ENCODE results near the gene SPAG16. TPM values are rescaled to one million over a fixed set of nuclear protein-coding genes. Genes with fewer than 3 reads are reported as not detected.

The SPAG16 gene
- total RNA-seq, 1 experiment from 2014 or later = 17.2 TPM

- POLR2A ChIA-PET (ENCODE audit: unreplicated experiment) = no interaction called here
- no peak overlapping the region for H3K27ac ChIP-seq (ENCODE audit: low read length)
- no peaks in the 10 kb centered on the region for H3K4me1 ChIP-seq (ENCODE audit: insufficient read depth, low read length)
- no peaks in the 10 kb centered on the region for H3K36me3 ChIP-seq (ENCODE audit: low read depth, low read length)
- no peaks in the 10 kb centered on the region for H3K79me2 ChIP-seq (ENCODE audit: low read length)
- no peaks in the 10 kb centered on the region for H3K9me3 ChIP-seq (ENCODE audit: low read length)
- H3K4me3 ChIP-seq (ENCODE audit: low read length) = no peak overlapping the region
- no peak for TF ChIP-seq CTCF (conservative IDR thresholded peaks at IDR 0.05; ENCODE audit: low read depth, low read length)
- no peak for TF ChIP-seq EZH2 (IDR thresholded peaks at IDR 0.05; ENCODE audit: low read length, unreplicated experiment)
- TF ChIP-seq EZH2phosphoT487 (IDR thresholded peaks at IDR 0.05; ENCODE audit: borderline replicate concordance, low read length) = no peak
- H3K27me3 ChIP-seq (ENCODE audit: low read length) = no peaks in the 10 kb centered on the region
- no peaks in the 10 kb centered on the region for H4K20me1 ChIP-seq (ENCODE audit: low read length)
- CTCF ChIA-PET = no interaction called here
- no peak overlapping the region for H3K4me2 ChIP-seq (ENCODE audit: low read length)
- no TSS peak for BruUV-seq (replicated peaks)
- H3K9ac ChIP-seq (ENCODE audit: low read length) = no peak overlapping the region
- ATAC-seq (no peak), DNase-seq (no peak)
- intact Hi-C loops (cut with micrococcal nuclease) = no loop called here
- no peak overlapping the region for H2AFZ ChIP-seq (ENCODE audit: low read length)
- no peaks in the 10 kb centered on the region for H3K9me2 ChIP-seq (replicated peaks; ENCODE audit: low read length)
- no peaks in the 10 kb centered on the region for H3F3A ChIP-seq (ENCODE audit: low read length, unreplicated experiment)
Observed at GRCh38 chr2:213751446-213751845, 467.2 kb downstream of the SPAG16 start.

- Histone ChIP-seq H3K9ac (ENCODE audit: low read length) (no peak overlapping the region), H3F3A (ENCODE audit: low read length, unreplicated experiment) (no peaks in the 10 kb centered on the region), H3K9me2 (replicated peaks; ENCODE audit: low read length) (no peaks in the 10 kb centered on the region), H2AFZ (ENCODE audit: low read length) (no peak overlapping the region), H4K20me1 (ENCODE audit: low read length) (no peaks in the 10 kb centered on the region), H3K4me3 (ENCODE audit: low read length) (no peak overlapping the region), H3K4me2 (ENCODE audit: low read length) (no peak overlapping the region), H3K27me3 (ENCODE audit: low read length) (no peaks in the 10 kb centered on the region), H3K79me2 (ENCODE audit: low read length) (no peaks in the 10 kb centered on the region), H3K9me3 (ENCODE audit: low read length) (no peaks in the 10 kb centered on the region), H3K36me3 (ENCODE audit: low read depth, low read length) (no peaks in the 10 kb centered on the region), H3K27ac (ENCODE audit: low read length) (no peak overlapping the region), H3K4me1 (ENCODE audit: insufficient read depth, low read length) (no peaks in the 10 kb centered on the region)
- DNase-seq (no peak), ATAC-seq (no peak)
- no TSS peak for BruUV-seq (replicated peaks)
- intact Hi-C loops (cut with micrococcal nuclease) = no loop called here
- ChIA-PET CTCF (no interaction called here), POLR2A (ENCODE audit: unreplicated experiment) (no interaction called here)
- no peak for TF ChIP-seq EZH2phosphoT487 (IDR thresholded peaks at IDR 0.05; ENCODE audit: borderline replicate concordance, low read length)
- no peak for TF ChIP-seq CTCF (conservative IDR thresholded peaks at IDR 0.05; ENCODE audit: low read depth, low read length)
- TF ChIP-seq EZH2 (IDR thresholded peaks at IDR 0.05; ENCODE audit: low read length, unreplicated experiment) = no peak
Observed at GRCh38 chr2:213752575-213752974, 468.3 kb downstream of the SPAG16 start.

- no peaks in the 10 kb centered on the region for H3K4me1 ChIP-seq (ENCODE audit: insufficient read depth, low read length)
- H2AFZ ChIP-seq (ENCODE audit: low read length) = no peak overlapping the region
- H3K27ac ChIP-seq (ENCODE audit: low read length) = no peak overlapping the region
- no peaks in the 10 kb centered on the region for H4K20me1 ChIP-seq (ENCODE audit: low read length)
- H3K4me3 ChIP-seq (ENCODE audit: low read length) = no peak overlapping the region
- no peaks in the 10 kb centered on the region for H3K79me2 ChIP-seq (ENCODE audit: low read length)
- no peaks in the 10 kb centered on the region for H3F3A ChIP-seq (ENCODE audit: low read length, unreplicated experiment)
- H3K9me3 ChIP-seq (ENCODE audit: low read length) = no peaks in the 10 kb centered on the region
- intact Hi-C loops (cut with micrococcal nuclease) = no loop called here
- no peak for TF ChIP-seq EZH2phosphoT487 (IDR thresholded peaks at IDR 0.05; ENCODE audit: borderline replicate concordance, low read length)
- no peak for TF ChIP-seq EZH2 (IDR thresholded peaks at IDR 0.05; ENCODE audit: low read length, unreplicated experiment)
- no peak for TF ChIP-seq CTCF (conservative IDR thresholded peaks at IDR 0.05; ENCODE audit: low read depth, low read length)
- DNase-seq (no peak), ATAC-seq (no peak)
- H3K27me3 ChIP-seq (ENCODE audit: low read length) = no peaks in the 10 kb centered on the region
- H3K4me2 ChIP-seq (ENCODE audit: low read length) = no peak overlapping the region
- H3K9ac ChIP-seq (ENCODE audit: low read length) = no peak overlapping the region
- no peaks in the 10 kb centered on the region for H3K36me3 ChIP-seq (ENCODE audit: low read depth, low read length)
- ChIA-PET POLR2A (ENCODE audit: unreplicated experiment) (no interaction called here), CTCF (no interaction called here)
- BruUV-seq (replicated peaks) = no TSS peak
- H3K9me2 ChIP-seq (replicated peaks; ENCODE audit: low read length) = no peaks in the 10 kb centered on the region
Observed at GRCh38 chr2:213757525-213757924, 473.3 kb downstream of the SPAG16 start.
